ENCODE data around the gene TMPRSS11A. TPM values are rescaled to one million over a fixed set of nuclear protein-coding genes. Genes with fewer than 3 reads are reported as not detected.

TMPRSS11A gene
- total and polyA plus RNA-seq, 8 donors, result 0.73 to 17.5 TPM; not detected in 6

- intact Hi-C loops (cut with DNase I; ENCODE audit: low total_unique reads), result no loop called here
- 49 to 75% (median 68%) methylated on average over 3 of the region's 3 CpGs for WGBS, 5 donors
- no peaks in the 10 kb centered on the region for H3K4me1 ChIP-seq
These were observed 70.4 kb downstream of the TMPRSS11A start for GRCh38 chr4:67892905-67893304.

GRCh38 chr4:67892253-67892652 is 71.0 kb downstream of the TMPRSS11A start:
- TF ChIP-seq POLR2AphosphoS5 (IDR thresholded peaks at IDR 0.05) (no peak), EP300 (IDR thresholded peaks at IDR 0.05) (no peak), CTCF (IDR thresholded peaks at IDR 0.05) (no peak), POLR2A (IDR thresholded peaks at IDR 0.05) (no peak)
- Histone ChIP-seq H3K36me3 (no peaks in the 10 kb centered on the region), H3K27me3 (no peaks in the 10 kb centered on the region), H3K4me3 (no peak overlapping the region), H3K9me3 (no peaks in the 10 kb centered on the region), H3K4me1 (no peaks in the 10 kb centered on the region), H3K27ac (no peak overlapping the region)
- 71 to 87% (median 80%) methylated on average over 2 of the region's 2 CpGs for WGBS, 5 donors
- intact Hi-C loops (cut with DNase I; ENCODE audit: low total_unique reads), result no loop called here
- no peak for DNase-seq

More at GRCh38 chr4:67892905-67893304, 70.4 kb downstream of the TMPRSS11A start:
- H3K9me3 ChIP-seq, result no peaks in the 10 kb centered on the region
- H3K27me3 ChIP-seq, result no peaks in the 10 kb centered on the region
- TF ChIP-seq CTCF (IDR thresholded peaks at IDR 0.05), result peak in 1 of 7 experiments; percentile 21
- no peak for TF ChIP-seq EP300 (IDR thresholded peaks at IDR 0.05)
- no peak overlapping the region for H3K4me3 ChIP-seq
- no peak overlapping the region for H3K27ac ChIP-seq
- DNase-seq, result no peak
- no peaks in the 10 kb centered on the region for H3K36me3 ChIP-seq

- no peak for DNase-seq
- Histone ChIP-seq H3K27ac (no peak overlapping the region), H3K4me1 (no peaks in the 10 kb centered on the region), H3K4me3 (no peak overlapping the region), H3K9me3 (no peaks in the 10 kb centered on the region), H3K27me3 (no peaks in the 10 kb centered on the region), H3K36me3 (no peaks in the 10 kb centered on the region)
- TF ChIP-seq POLR2A (IDR thresholded peaks at IDR 0.05) (no peak), EP300 (IDR thresholded peaks at IDR 0.05) (no peak), POLR2AphosphoS5 (IDR thresholded peaks at IDR 0.05) (no peak), CTCF (IDR thresholded peaks at IDR 0.05) (no peak)
- intact Hi-C loops (cut with DNase I; ENCODE audit: low total_unique reads), result no loop called here
These were observed 71.6 kb downstream of the TMPRSS11A start for GRCh38 chr4:67891645-67892044.

GRCh38 chr4:67886281-67886680 is 77.0 kb downstream of the TMPRSS11A start:
- Histone ChIP-seq H3K27me3 (no peaks in the 10 kb centered on the region), H3K27ac (no peak overlapping the region), H3K36me3 (no peaks in the 10 kb centered on the region), H3K9me3 (no peaks in the 10 kb centered on the region), H3K4me1 (no peaks in the 10 kb centered on the region), H3K4me3 (no peak overlapping the region)
- no peak for DNase-seq
- intact Hi-C loops (cut with DNase I; ENCODE audit: low total_unique reads), result no loop called here
- WGBS, 5 donors, result 64 to 77% (median 70%) methylated on average over 4 of the region's 4 CpGs
- TF ChIP-seq POLR2A (IDR thresholded peaks at IDR 0.05) (no peak), EP300 (IDR thresholded peaks at IDR 0.05) (no peak), POLR2AphosphoS5 (IDR thresholded peaks at IDR 0.05) (no peak), CTCF (IDR thresholded peaks at IDR 0.05) (no peak)
